AG09309 (cell line): ENCODE measurements around the gene NPHS1.

Experiments
- DNase-seq: peaks from one replicate; pipeline ENCODE4 v3.0.0-alpha.2; 2010; ENCODE audit warnings: low read depth
- H3K4me3 ChIP-seq: 2 replicates; pipeline ENCODE4 v1.5.1; 2011; ENCODE audit warnings: mild to moderate bottlenecking, low read depth, low read length, moderate library complexity; ENCODE audit not compliant: control insufficient read depth
- CTCF ChIP-seq: IDR thresholded peaks from 2 replicates; pipeline ENCODE4 v1.5.1; 2011; ENCODE audit warnings: mild to moderate bottlenecking, low read depth, low read length, inconsistent platforms; ENCODE audit not compliant: insufficient read depth, control insufficient read depth; ENCODE audit errors: missing control alignments

NPHS1 gene

GRCh38 chr19:35813043-35813890 lies 39.0 kb downstream of the NPHS1 start:
- H3K4me3 ChIP-seq = no peak overlapping the region
- TF ChIP-seq CTCF = no peak

GRCh38 chr19:35812220-35813042 lies 39.9 kb downstream of the NPHS1 start, which contains the start of gene PRODH2:
Gene PRODH2, minus strand, starts transcription at chr19:35812845. Its CDS starts 40 bp downstream, at chr19:35812805.
- TF ChIP-seq CTCF = no peak
- H3K4me3 ChIP-seq = no peak within 1 kb of the TSS
- DNase-seq = no peak

More at GRCh38 chr19:35813043-35813890, 39.0 kb downstream of the NPHS1 start:
- no peak for DNase-seq

- no peak overlapping the region for H3K4me3 ChIP-seq
- DNase-seq = no peak
- no peak for TF ChIP-seq CTCF
Observed at GRCh38 chr19:35811317-35812219, 40.7 kb downstream of the NPHS1 start.

- no peak for TF ChIP-seq CTCF
- no peak overlapping the region for H3K4me3 ChIP-seq
- DNase-seq = no peak
Observed at GRCh38 chr19:35807633-35808032, 44.7 kb downstream of the NPHS1 start.

GRCh38 chr19:35806597-35806996 lies 45.7 kb downstream of the NPHS1 start:
- no peak for DNase-seq
- H3K4me3 ChIP-seq = no peak overlapping the region
- no peak for TF ChIP-seq CTCF
